ENCODE measurements around the gene SFTA2. TPM values are rescaled to one million over a fixed set of nuclear protein-coding genes. Genes with fewer than 3 reads are reported as not detected.

The SFTA2 gene
- total and polyA plus RNA-seq, 3 donors from 2014 or later: 0.94 TPM; not detected in 2

GRCh38 chr6:30890646-30891449, 41.1 kb downstream of the SFTA2 start:
- Histone ChIP-seq H3K36me3 (ENCODE audit: low read depth, missing control alignments) (no peaks in the 10 kb centered on the region), H3K4me3 (no peak overlapping the region), H3K27ac (no peak overlapping the region), H3K9me3 (no peaks in the 10 kb centered on the region), H3K4me1 (peaks cover 12% of the 10 kb centered on the region), H3K27me3 (no peaks in the 10 kb centered on the region)
- no peak for DNase-seq
- intact Hi-C loops (cut with DNase I; ENCODE audit: low total_unique reads): no loop called here
- WGBS, 2 donors: 73 to 87% methylated on average over 9 to 12 of the region's 12 CpGs
- no peak for TF ChIP-seq POLR2A (IDR thresholded peaks at IDR 0.05)
- no peak for TF ChIP-seq CTCF (IDR thresholded peaks at IDR 0.05)

GRCh38 chr6:30889921-30890645, 41.9 kb downstream of the SFTA2 start:
- H3K27me3 ChIP-seq: no peaks in the 10 kb centered on the region
- H3K4me3 ChIP-seq: no peak overlapping the region
- H3K27ac ChIP-seq: no peak overlapping the region
- 78 to 81% methylated on average over 14 of the region's 14 CpGs for WGBS, 2 donors
- H3K9me3 ChIP-seq: no peaks in the 10 kb centered on the region
- no peaks in the 10 kb centered on the region for H3K36me3 ChIP-seq (ENCODE audit: low read depth, missing control alignments)
- peaks cover 19% of the 10 kb centered on the region for H3K4me1 ChIP-seq
- no peak for TF ChIP-seq POLR2A (IDR thresholded peaks at IDR 0.05)
- TF ChIP-seq CTCF (IDR thresholded peaks at IDR 0.05): no peak
- intact Hi-C loops (cut with DNase I; ENCODE audit: low total_unique reads): no loop called here
- DNase-seq: no peak

GRCh38 chr6:30889496-30889885, 42.5 kb downstream of the SFTA2 start:
- no peak for TF ChIP-seq POLR2A (IDR thresholded peaks at IDR 0.05)
- TF ChIP-seq CTCF (IDR thresholded peaks at IDR 0.05): no peak
- H3K36me3 ChIP-seq (ENCODE audit: low read depth, missing control alignments): no peaks in the 10 kb centered on the region
- peaks cover 20% of the 10 kb centered on the region for H3K4me1 ChIP-seq
- no peaks in the 10 kb centered on the region for H3K9me3 ChIP-seq
- H3K27me3 ChIP-seq: no peaks in the 10 kb centered on the region
- intact Hi-C loops (cut with DNase I; ENCODE audit: low total_unique reads): no loop called here
- DNase-seq: no peak
- H3K27ac ChIP-seq: no peak overlapping the region
- H3K4me3 ChIP-seq: no peak overlapping the region
- WGBS, 2 donors: 58 to 78% methylated on average over 4 of the region's 4 CpGs

- Histone ChIP-seq H3K36me3 (ENCODE audit: low read depth, missing control alignments) (no peaks in the 10 kb centered on the region), H3K27me3 (no peaks in the 10 kb centered on the region), H3K4me1 (peaks cover 20% of the 10 kb centered on the region), H3K4me3 (no peak overlapping the region), H3K9me3 (no peaks in the 10 kb centered on the region), H3K27ac (no peak overlapping the region)
- intact Hi-C loops (cut with DNase I; ENCODE audit: low total_unique reads): no loop called here
- TF ChIP-seq CTCF (IDR thresholded peaks at IDR 0.05) (no peak), POLR2A (IDR thresholded peaks at IDR 0.05) (no peak)
- DNase-seq: no peak
- WGBS, 2 donors: 83 to 86% methylated on average over 18 of the region's 18 CpGs
Observed at GRCh38 chr6:30888816-30889495, 43.0 kb downstream of the SFTA2 start.
